HUDEP-2 (cell line): Measurements from ENCODE around the gene CTSA.
A peak's percentile ranks its signal among the peaks of the same experiment; 100 is the strongest.
"Not testable (repeated sequence)": the region's sequence is repeated elsewhere in the genome, so short reads cannot be mapped to it uniquely, and the experiment has no call there.

Experiments used
- DNase-seq, 76 experiments: peaks; one replicate each; lab custom pipeline; 2025; ENCODE audit not compliant: unreplicated experiment in 76 of 76; lab: John Stamatoyannopoulos, UW

CTSA gene

GRCh38 chr20:45892828-45893500 is 1.8 kb downstream of the CTSA start:
- no peak for DNase-seq

GRCh38 chr20:45893831-45894230 is 2.7 kb downstream of the CTSA start:
- DNase-seq, result no peak

- DNase-seq, result no peak
These were observed 3.7 kb downstream of the CTSA start for GRCh38 chr20:45894797-45895196.

- DNase-seq, result no peak
These were observed 5.6 kb downstream of the CTSA start for GRCh38 chr20:45896641-45897161.

GRCh38 chr20:45897289-45897688 is 6.2 kb downstream of the CTSA start:
- DNase-seq, result no peak

GRCh38 chr20:45897692-45898091 is 6.6 kb downstream of the CTSA start:
- no peak for DNase-seq

GRCh38 chr20:45898285-45898684 is 7.2 kb downstream of the CTSA start:
- DNase-seq, result no peak

- DNase-seq, result no peak
These were observed 8.1 kb downstream of the CTSA start for GRCh38 chr20:45899046-45899835.

GRCh38 chr20:45901332-45901731 is 10.2 kb downstream of the CTSA start:
- not testable (repeated sequence) for DNase-seq

GRCh38 chr20:45902199-45902701 is 11.1 kb downstream of the CTSA start:
- DNase-seq, result no peak

- DNase-seq, result no peak
These were observed 13.7 kb downstream of the CTSA start for GRCh38 chr20:45904583-45905504.

- DNase-seq, result no peak
These were observed 14.5 kb downstream of the CTSA start for GRCh38 chr20:45905505-45906079.

- DNase-seq, result no peak
These were observed 16.2 kb downstream of the CTSA start for GRCh38 chr20:45907219-45907948.

- no peak for DNase-seq
These were observed 16.9 kb downstream of the CTSA start for GRCh38 chr20:45908084-45908483.

GRCh38 chr20:45909336-45909808 is 18.2 kb downstream of the CTSA start:
- no peak for DNase-seq

- no peak for DNase-seq
These were observed 18.9 kb downstream of the CTSA start for GRCh38 chr20:45909817-45910669.

GRCh38 chr20:45910670-45911485 is 19.7 kb downstream of the CTSA start:
- DNase-seq, result peak; percentile 49 to 100 (median 98)
